ENCODE data around the gene NDUFV1. TPM values are rescaled to one million over a fixed set of nuclear protein-coding genes. Genes with fewer than 3 reads are reported as not detected.
"Not testable (repeated sequence)": the region's sequence is repeated elsewhere in the genome, so short reads cannot be mapped to it uniquely, and the experiment has no call there.

NDUFV1 gene
- total RNA-seq, 2 donors from 2014 or later, result 422 to 434 TPM

DNA sequence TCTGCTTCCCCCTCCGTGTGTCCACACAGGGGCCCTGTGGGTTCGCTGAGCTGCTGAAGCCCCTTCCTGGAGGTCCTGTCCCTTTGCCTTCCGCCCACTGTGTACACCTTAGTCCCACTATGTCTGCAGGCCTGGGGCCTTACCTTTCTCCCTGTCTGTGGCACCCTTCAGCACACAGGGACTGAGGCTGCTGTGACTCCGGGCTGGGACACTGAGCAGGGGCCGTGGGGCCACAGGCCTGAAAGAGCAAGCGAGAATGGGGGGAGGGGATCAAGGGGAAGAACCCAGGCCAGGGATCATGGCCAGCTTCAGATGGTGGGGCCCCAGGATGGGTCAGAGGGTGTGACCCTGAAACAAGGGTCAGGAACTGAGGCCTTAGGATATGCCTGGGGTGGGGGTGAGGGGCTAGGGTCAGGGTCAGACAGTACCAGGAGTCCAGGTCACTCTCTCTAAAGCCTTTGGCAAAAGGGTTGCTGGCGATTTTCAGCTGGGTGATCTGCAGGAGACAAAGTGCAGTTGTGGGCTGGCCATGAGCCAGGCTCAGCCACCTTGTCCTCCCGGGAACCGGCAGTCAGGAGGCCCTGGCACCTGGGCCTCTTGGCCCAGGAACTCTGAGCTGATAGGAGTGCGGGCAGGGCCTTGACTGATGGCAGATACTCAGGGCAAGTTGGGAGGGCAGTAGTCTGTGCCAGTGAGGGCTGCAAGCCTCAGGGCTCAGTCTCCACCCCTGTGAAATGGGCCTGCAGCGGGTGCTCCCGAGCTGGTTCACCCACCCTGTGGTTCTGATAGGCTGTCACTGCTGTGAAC, 25.6 kb downstream of the NDUFV1 start:
- no peak for ATAC-seq
- intact Hi-C loops (cut with DNase I), result no loop called here
- peak; percentile 27 for DNase-seq

DNA sequence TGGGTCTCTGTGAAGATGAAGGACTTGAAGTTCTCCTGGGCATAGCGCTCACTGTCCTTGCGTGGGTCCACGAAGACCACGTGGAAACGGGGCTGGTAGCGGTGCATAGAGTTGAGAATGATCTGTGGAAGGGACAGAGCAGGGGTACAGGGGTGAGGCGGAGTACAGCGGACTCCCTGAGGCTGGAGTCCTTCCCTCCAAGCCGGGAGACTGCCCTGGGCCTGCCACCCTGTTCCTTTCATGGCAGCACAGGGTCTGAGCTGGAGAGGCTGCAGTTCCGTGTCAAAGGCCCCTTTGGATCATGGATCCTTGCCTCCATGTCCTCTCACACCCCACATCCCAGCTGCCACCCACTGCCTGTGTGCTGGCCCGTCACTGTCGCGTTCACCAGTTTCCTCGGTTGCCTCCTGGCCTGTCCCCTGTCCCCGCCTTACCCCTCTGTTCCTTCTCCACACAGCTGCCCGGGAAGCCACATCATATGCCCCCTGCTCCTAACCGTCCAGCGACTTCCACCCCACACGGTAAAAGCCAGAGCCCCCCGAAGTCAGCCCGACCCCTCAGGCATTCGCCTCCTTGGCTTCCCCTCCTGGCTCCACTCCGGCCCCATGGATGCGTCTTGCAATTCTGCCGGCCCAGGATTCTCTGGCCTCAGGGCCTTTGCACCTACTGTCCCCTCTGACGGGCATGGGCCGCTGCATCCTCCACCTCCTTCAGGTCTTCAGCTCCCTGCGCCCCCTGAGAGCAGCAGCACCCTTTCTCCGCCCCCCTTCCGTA, 26.4 kb downstream of the NDUFV1 start:
- intact Hi-C loops (cut with DNase I), result no loop called here
- ATAC-seq, result no peak
- DNase-seq, result peak; percentile 15

DNA sequence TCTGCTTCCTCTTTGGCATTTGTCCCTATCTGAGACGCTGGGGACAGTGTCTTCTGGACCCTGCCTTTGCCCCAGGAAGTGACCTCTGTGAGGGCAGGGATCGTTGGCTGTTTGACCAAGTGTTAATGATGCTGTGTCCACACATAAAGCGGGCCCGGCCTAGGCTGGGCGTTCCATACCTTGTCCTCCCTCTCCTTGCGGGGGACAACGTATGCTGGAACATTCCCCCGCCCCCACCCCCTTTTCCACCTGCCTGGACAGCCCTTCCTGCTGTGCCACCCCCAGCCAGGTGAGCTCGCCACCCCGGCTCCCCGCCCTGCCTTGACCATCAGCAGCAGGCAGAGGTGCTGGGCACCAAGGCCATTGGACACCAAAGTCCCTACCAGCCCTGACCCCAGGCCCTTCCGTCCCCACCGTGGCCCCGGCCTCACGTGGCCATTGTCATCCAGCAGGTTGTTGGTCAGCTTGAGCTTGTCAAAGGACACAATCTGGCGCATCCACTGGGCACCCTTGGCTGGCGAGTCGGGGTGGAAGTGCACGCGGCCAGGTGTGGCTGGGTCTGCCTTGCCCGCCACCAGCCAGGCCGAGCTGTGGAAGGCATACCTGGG, 27.1 kb downstream of the NDUFV1 start:
- DNase-seq (peak; percentile 17), ATAC-seq (no peak)
- intact Hi-C loops (cut with DNase I), result no loop called here

DNA sequence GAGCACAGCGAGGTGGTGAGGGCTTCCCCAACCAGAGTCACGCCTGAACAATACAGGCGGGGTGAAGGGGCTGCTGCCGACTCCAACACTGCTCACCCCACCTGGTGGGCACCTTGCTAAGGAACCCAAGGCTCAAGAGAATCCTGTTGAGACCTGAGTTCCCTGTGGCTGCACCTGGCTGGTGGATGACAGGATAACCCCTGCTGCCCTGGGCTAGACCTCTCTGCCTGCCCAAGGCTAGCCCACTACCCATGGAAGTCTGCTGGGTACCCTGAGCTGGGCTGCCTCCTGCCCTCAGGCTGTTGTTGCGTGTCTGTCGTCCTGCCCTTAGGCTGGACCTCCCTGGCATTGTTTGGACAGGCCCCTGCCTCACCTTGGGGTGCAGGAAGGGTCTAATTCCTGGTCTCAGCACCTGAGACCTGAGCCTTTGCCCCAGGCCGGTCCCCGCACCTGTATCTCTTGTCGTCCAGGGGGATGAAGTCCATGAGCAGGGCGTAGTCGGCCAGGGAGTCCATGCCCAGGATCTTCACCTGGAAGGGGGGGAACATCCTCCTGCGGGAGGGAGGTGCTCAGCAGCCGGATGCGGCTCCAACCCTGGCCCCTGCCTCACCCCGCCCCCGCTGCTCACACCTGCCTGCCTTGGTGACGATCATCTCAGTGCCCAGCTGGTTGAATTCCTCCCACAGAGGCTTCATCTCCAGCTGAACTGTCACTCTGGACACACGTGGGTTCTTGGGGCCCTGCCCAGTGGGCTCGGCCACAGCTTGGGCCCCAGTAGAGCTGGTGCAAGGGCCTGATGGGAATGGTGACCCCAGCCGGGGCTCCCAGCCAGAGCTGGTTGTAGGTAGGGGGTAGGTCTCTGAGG, 27.9 kb downstream of the NDUFV1 start:
- intact Hi-C loops (cut with DNase I), result no loop called here
- peak; percentile 12 for DNase-seq
- no peak for ATAC-seq

DNA sequence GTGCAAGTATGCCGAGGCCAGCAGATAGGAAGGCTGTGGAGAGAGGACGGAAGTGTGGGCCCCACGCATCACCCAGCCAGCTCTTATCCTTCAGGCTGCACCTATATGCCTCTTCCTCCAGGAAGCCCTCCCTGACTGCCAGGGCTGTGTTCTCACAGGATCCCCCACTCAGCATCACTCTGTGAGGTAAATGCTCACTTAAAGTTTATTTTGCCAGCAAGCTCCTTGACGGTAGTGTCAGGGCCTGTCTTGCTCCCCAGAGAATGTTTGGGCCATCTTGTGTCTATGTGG, 28.4 kb downstream of the NDUFV1 start:
- intact Hi-C loops (cut with DNase I), result no loop called here
- ATAC-seq, result no peak

DNA sequence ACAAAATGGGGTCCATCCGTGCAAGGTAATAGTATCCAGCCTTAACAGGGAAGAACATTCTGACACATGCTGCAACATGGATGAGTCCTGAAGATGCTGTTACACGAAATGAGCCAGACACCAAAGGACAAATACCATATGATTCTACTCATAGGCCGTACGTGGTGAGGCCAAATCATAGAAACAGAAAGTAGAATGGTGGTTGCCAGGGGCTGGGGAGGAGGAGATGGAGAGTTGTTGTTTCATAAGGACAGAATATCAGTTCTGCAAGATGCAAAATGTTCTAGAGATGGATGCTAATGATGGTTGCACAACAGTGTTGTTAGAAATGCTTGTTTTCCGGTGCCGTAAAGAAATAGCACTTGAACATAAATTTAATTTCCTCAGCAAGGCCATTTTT, 30.2 kb downstream of the NDUFV1 start:
- intact Hi-C loops (cut with DNase I), result no loop called here
- no peak for ATAC-seq
- no peak for DNase-seq

More for the DNA sequence above, 28.4 kb downstream of the NDUFV1 start:
- DNase-seq, result no peak

DNA sequence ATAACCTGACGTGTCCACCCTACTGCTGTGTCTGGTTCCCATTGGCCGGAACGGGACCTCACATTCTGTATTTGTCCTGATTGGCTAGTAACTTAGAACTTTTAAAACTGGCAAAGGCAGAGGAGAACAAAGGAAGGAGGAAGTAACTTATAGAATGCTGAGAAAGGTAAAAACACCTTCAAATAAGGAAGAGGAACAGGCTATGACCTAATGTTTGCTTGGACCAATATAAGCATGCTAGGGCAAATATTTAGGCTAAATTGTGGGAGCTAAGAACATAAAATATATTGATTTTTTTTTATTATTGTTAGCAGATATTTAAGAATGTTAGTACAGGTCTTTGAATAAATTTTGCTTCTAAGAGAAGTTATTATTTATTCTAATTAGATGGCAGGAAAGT, 30.7 kb downstream of the NDUFV1 start:
- intact Hi-C loops (cut with DNase I); DNase-seq; ATAC-seq: not testable (repeated sequence)

DNA sequence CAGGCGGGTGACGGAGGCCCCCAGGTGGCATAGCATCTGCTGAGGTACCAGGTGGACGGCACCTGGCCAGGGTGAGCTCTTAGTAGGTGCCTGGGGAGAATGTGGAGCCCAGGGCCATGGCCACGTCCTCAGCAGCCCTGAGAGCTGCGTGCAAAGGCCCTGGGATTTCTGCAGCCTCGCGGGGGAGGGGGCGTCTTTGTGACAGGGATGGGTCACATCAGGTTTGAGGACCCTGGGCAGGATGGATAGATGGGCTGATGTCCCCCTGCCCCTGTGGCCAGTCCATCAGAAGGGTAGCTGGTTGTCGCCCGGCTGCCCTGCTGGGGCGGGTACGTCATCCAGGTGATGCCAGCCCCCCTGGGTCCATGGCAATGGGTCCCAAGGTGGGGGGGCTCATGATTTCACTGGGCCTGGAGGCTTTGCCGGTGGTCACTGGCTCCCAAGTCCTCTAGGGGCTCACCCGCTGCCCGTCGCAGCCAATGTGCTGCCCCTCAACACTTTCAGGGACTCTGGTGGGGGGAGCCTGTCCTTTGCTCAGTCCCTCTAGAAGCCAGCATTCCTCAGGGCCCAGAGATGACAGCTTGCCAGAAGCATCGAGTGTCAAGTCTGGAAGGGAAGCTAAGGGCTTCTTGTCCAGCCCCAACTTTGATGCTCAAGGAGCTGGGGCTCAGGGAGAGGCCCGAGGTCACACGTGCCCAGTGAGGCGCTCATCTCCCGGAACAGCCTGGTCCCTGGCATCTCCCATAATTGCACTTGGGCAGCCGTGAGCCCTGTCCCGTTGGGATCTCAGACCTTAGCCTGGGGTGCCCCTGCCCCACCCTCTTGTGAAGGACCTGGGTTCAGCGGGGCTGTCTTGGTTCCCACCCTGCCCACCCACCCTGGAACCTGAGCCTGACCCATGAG, 32.0 kb downstream of the NDUFV1 start:
- peak; percentile 16 for DNase-seq
- intact Hi-C loops (cut with DNase I), result no loop called here

DNA sequence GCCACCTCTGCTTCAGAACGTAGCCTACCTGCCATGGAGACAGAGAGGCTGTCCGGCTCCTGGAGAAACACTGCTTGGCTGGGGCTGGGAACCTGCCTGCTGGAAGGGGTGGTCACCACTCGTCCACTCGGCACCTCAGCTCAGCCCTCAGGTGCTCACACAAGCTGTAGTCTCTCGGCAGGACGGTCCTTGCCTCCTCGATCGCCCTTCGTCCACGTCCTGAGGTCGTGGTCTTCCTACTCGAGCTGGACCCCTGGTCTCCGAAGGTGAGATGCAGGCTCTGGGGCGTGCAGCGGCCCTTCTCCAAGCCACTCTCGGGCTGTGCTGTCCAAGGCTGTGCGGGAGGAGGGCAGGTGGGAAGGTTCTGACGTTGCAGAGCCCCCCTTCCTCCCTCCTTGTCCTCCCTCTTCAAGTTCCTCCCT, 32.7 kb downstream of the NDUFV1 start, which contains the start of gene TBX10:
Gene TBX10, minus strand, starts transcription at position 326 of the 422 bp plus-strand sequence. Its CDS starts 291 bp downstream, at position 35.
- DNase-seq, result no peak
- no peak for ATAC-seq
- intact Hi-C loops (cut with DNase I), result no loop called here

More for the DNA sequence above, 32.0 kb downstream of the NDUFV1 start:
- ATAC-seq, result no peak

DNA sequence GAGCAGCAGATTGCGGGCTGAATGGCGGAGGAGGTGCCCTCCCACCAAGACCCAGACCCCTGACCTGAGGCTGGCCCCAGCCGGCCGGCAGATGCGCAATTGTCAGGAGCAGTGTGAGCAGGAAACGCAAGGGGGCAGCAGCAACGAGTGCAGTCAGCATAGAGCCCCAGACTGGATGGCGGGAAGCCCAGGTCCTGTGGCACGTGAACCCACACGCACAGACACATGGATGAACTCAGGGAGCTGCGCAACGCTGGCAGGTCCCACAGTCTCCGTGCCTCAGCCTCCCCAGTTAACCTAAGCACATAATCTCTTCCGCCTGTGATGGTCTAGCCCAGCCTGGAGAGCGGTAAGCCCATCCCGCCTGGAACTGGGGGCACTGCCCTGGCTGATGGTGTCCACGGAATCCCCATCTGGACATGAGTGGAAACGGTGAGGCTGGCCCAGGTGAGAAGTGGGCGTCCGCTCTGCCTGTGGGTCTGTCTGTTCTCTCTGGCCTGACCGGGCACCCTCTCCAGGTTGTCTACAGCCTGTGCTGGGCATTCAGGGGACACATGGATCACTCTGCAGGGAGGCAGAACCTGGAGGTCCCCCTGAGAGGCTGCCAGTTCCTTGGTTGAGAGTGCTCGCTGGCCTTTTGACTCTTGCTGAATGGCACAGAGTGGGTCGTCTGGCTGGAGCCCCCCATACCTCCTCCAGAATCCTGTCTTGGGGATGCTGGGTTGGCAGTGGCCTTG, 33.5 kb downstream of the NDUFV1 start:
- peak; percentile 67 for DNase-seq
- peak; percentile 59 to 83 for ATAC-seq
- intact Hi-C loops (cut with DNase I), result no loop called here

DNA sequence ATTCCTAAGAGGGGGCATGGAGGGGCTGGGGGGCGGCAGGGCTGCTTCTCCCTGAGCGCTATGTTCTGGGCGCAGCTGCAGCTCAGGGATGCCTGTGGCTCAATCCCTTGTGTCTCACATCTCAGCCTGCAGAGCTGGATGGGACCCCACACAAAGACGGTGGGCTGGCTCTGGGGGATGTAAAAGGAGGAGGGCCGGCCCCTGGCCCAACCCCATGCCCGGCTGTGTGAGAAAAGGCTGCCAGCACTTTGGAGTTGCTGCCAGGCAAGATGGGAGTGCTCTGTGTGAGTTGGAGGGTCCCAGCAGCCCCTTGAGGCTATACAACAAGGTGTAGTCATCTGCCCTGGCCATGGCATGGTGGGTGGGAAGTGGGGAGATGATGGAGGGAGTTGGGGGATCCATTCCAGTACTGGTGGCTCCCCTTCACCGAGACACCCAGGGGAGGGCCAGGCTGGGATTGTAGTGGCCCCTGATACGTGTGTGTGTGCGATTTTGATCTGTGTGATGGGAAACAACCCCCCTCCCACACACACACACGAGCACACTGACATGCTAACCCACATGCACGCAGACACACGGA, 34.1 kb downstream of the NDUFV1 start:
- intact Hi-C loops (cut with DNase I), result no loop called here
- no peak for DNase-seq
- ATAC-seq, result no peak

DNA sequence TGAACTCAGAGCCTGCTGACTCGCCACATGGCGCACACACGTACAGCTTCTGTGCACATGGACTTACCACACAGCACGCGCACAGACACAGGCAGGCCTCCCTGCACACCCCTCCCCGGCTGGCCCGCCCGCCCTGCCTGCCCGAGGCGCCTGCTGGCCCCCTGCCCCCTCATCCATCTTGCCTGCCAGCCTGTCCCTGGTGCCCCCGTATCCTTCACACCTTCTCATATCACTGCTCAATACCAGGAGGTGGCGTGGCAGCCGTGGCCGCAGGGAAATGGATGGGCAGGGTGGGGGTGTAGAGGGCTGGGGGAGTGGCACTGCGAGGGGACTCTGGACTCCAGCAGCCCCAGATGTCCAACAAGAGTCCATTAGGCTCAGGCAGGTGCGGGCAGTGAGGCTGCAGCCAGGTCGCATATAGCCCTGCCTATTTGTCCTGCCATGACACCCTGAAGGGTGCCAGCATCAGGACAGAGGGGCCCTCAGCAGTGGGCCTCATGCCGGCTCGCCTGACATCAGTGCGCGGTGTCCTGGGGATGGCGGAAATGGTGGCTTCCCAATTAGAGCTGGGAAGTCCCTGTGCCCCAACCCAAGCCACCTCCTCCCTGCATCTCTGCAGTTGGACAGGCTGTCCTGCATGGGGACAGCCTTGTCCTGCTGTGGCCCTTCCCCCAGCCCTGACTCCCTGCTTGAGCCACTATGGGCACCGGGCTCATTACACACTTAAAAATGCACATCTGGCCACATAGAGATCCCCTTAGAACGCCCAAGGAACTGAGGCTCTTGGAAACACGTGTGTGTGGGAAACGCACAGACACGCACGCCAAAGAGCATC, 34.8 kb downstream of the NDUFV1 start:
- intact Hi-C loops (cut with DNase I), result no loop called here
- DNase-seq (peak; percentile 19), ATAC-seq (no peak)

DNA sequence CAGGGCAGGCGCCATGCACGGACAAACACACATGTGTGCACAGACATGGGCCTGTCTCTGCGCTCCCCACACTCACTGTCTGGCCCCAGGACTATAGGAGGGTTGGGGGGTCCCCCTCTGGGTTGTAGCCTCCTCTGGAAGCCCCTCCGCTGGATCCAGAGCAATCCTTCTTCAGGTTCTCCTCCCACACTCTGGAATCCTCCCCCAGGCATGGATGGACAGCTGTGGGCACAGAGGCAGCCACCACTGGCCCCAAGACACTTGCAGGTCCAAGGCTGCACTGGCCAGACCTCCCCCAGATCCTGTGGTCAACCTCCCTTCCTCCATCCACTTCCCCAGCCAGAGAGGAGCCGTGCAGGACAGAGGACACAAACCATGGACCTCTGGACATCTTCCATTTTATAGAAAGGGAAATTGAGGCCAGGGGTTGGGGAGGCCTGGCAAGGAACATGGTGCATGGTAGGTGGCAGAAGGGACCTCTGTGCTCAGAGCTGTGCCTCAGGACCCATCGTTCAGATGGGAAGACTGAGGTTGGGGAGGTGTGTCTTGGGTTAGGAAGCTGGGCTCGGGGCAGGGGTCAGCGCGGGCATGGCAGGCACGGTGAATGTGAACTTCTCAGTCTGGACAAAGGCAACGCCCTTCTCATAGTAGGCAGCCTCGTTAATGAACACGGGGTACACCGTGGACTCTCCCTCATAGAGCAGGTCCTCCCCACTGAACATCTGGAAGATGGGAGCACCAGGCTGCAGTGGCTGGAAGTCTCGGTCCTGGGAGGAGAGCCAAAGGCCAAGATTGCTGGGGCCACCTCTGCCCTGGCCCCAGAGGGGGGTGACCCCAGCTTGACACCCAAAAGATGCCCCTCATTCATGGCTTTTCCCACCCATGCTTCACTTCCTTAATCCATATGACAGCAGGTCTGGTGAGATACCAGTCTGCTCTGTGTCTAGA, 35.7 kb downstream of the NDUFV1 start:
- intact Hi-C loops (cut with DNase I), result no loop called here
- ATAC-seq (no peak), DNase-seq (no peak)

DNA sequence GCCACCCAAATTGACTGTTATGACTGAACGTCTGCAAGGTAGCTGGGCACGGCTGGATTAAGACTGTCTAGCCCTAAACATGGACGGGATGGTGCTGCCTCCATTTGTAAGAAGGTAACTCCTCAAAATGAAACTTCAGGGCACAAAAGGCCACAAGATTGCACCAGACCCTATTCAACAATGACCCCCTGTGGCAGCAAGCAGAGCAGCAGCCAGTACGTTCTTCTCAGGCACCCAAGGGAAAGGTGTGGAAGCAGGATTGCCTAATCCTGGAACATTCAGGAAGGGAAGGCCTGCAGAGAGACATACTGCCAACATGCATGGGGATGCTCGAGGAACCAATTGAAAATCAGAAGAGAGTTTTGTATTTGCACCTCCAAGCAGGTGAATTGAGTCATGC, 37.3 kb downstream of the NDUFV1 start:
- DNase-seq, result no peak
- ATAC-seq, result no peak
- intact Hi-C loops (cut with DNase I), result no loop called here

Data from left cardiac atrium (tissue), 4 donors.